ENCODE data around the gene NR2E1.

DNA sequence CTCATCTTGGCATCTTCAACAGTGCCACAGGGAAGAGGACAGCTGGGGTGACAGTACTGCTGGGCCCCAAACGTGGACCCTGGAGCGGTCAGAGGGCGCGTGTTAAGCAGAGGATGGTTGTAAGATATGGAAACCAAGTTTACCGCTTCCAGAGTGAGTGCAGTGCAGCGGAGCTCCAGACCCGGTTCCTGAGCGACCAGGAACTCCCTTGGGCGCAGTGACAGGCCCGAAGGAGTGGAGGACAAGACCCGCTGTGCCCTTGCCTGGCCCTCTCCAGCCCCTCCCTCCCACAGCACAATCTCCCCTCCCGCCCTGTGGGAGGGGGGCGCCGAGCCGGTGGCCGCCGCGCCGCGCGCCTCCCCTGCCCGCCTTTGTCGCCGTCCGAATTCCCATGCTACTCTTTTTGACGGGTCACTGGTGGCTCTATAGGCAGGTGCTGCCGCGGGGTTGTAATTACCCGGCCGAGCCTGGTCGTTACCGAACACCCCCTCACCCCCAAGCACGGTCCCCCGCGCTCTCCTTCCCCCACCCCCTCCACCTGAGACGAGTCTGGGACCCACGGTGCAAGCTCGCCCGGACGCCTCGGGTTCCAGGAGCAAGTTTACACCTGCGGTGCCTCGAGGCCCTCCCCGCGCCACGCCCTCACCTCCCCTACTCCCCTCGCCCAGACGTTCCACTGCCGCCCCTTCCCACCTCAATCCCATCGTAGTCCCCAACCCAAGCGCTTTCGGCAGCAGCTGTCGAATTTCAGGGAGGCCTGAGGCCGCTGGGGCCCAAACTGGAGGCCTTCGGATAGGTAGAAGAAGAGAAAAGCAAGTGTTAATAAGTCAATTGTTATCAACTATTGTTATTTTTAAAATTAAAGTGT, 3.9 kb downstream of the NR2E1 start:
- TF ChIP-seq CTCF (conservative IDR thresholded peaks at IDR 0.05; ENCODE audit: low read depth, low read length) (no peak), RCOR1 (IDR thresholded peaks at IDR 0.05; ENCODE audit: insufficient replicate concordance, low read length) (no peak), MXI1 (IDR thresholded peaks at IDR 0.05; ENCODE audit: borderline replicate concordance, low read depth, low read length) (no peak), CEBPB (IDR thresholded peaks at IDR 0.05; ENCODE audit: low read depth, low read length) (no peak), SMC3 (IDR thresholded peaks at IDR 0.05; ENCODE audit: low read depth, low read length) (no peak), RFX5 (IDR thresholded peaks at IDR 0.05; ENCODE audit: low read depth, low read length) (no peak), NFE2L2 (IDR thresholded peaks at IDR 0.05; ENCODE audit: low read depth, low read length) (no peak), CHD1 (IDR thresholded peaks at IDR 0.05; ENCODE audit: low read depth, low read length) (no peak), RAD21 (IDR thresholded peaks at IDR 0.05; ENCODE audit: low read length) (no peak), POLR2A (IDR thresholded peaks at IDR 0.05; ENCODE audit: low read depth, low read length) (no peak), BHLHE40 (IDR thresholded peaks at IDR 0.05; ENCODE audit: low read depth, low read length) (no peak)

Data from IMR-90 (cell line).